ENCODE data around the gene RNF222. TPM values are rescaled to one million over a fixed set of nuclear protein-coding genes. Genes with fewer than 3 reads are reported as not detected.

Gene RNF222
- polyA plus RNA-seq, 1 donor (not counting 4 experiments of a cell fraction or from before 2014, with no cell fraction given): 0.18 TPM

DNA sequence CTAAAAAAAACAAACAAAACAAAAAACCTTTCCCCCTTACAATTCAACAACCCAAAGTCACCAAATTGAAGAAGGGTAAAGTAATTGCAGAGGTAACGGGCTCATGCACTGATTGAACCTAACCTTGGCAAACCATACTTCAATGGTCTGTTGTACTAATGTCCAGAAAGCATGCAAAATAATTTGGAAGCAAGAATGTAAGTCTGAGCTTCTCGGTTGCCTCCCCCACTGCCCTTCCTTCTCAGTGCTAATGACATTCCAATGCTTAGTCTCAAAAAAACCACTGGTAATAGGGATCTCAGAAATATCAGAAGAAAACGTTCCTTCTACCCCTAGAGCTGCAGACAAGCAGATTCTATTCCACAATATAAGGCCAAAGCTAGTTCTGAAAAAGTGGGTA is 36.9 kb downstream of the RNF222 start:
- H3K9ac ChIP-seq (ENCODE audit: control insufficient read depth, extremely low read depth, insufficient read depth, low read length): no peak overlapping the region
- DNase-seq (ENCODE audit: low read depth, low spot score): no peak

DNA sequence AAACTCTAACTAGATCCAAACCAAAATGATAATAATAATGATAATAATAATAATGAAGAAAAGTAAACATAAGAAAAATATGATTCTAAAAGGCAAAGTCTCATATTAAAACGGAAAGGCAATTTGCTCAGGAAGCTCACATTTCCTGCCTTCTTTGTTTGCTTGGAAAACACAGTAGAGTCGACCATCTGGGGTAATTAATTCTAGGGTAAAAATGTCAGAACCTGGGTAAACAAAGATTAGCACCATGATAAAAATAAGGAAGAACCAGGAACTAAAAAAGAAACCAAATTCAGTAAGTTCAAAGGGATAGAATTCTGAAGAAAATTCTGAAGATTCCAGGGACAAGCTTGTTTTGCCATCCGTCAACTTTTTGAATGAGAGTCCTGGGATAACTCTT is 37.4 kb downstream of the RNF222 start:
- Histone ChIP-seq H3K27ac (ENCODE audit: control insufficient read depth, insufficient read depth, low read length) (no peak overlapping the region), H3K9me3 (ENCODE audit: control insufficient read depth, low read depth, low read length) (no peaks in the 10 kb centered on the region), H3K4me1 (ENCODE audit: control insufficient read depth, extremely low read depth, insufficient read depth, low read length) (no peaks in the 10 kb centered on the region), H3K4me3 (ENCODE audit: control insufficient read depth in 2 of 3, extremely low read depth in 1 of 3, insufficient read depth in 2 of 3, low read depth in 1 of 3, low read length in 3 of 3) (no peak overlapping the region), H3K9me1 (ENCODE audit: control insufficient read depth, extremely low read depth, insufficient read depth, low read length) (no peaks in the 10 kb centered on the region), H4K20me1 (ENCODE audit: control insufficient read depth, extremely low read depth, insufficient read depth, low read length) (no peaks in the 10 kb centered on the region), H3K79me2 (ENCODE audit: control insufficient read depth, insufficient read depth, low read length) (no peaks in the 10 kb centered on the region), H3K4me2 (ENCODE audit: control insufficient read depth, extremely low read depth, insufficient read depth, low read depth, low read length) (no peak overlapping the region), H3K9ac (ENCODE audit: control insufficient read depth, extremely low read depth, insufficient read depth, low read length) (no peak overlapping the region), H2AFZ (ENCODE audit: control insufficient read depth, low read length) (no peak overlapping the region), H3K36me3 (ENCODE audit: control insufficient read depth in 2 of 2, extremely low read depth in 1 of 2, insufficient read depth in 2 of 2, low read length in 2 of 2) (no peaks in the 10 kb centered on the region), H3K27me3 (ENCODE audit: control insufficient read depth, extremely low read depth, insufficient read depth, low read length) (no peaks in the 10 kb centered on the region)
- TF ChIP-seq, protein P1, sequence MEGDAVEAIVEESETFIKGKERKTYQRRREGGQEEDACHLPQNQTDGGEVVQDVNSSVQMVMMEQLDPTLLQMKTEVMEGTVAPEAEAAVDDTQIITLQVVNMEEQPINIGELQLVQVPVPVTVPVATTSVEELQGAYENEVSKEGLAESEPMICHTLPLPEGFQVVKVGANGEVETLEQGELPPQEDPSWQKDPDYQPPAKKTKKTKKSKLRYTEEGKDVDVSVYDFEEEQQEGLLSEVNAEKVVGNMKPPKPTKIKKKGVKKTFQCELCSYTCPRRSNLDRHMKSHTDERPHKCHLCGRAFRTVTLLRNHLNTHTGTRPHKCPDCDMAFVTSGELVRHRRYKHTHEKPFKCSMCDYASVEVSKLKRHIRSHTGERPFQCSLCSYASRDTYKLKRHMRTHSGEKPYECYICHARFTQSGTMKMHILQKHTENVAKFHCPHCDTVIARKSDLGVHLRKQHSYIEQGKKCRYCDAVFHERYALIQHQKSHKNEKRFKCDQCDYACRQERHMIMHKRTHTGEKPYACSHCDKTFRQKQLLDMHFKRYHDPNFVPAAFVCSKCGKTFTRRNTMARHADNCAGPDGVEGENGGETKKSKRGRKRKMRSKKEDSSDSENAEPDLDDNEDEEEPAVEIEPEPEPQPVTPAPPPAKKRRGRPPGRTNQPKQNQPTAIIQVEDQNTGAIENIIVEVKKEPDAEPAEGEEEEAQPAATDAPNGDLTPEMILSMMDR (optimal IDR thresholded peaks at IDR 0.05 in 1 of 3, IDR thresholded peaks at IDR 0.05 in 1 of 3, conservative IDR thresholded peaks at IDR 0.05 in 1 of 3; ENCODE audit: extremely low read depth in 1 of 3, insufficient read depth in 2 of 3, low read length in 3 of 3): no peak
- no peak for TF ChIP-seq EZH2 (IDR thresholded peaks at IDR 0.05; ENCODE audit: low read length)
- no peak for FAIRE-seq
- dilution Hi-C loops (cut with MboI; ENCODE audit: extremely low pct_ligation_motif_present, low sequenced_read_pairs): no loop called here
- DNase-seq (ENCODE audit: low read depth, low spot score): no peak

More for the DNA sequence above, 36.9 kb downstream of the RNF222 start:
- no peak for TF ChIP-seq EZH2 (IDR thresholded peaks at IDR 0.05; ENCODE audit: low read length)
- TF ChIP-seq, protein P1 (optimal IDR thresholded peaks at IDR 0.05 in 1 of 3, IDR thresholded peaks at IDR 0.05 in 1 of 3, conservative IDR thresholded peaks at IDR 0.05 in 1 of 3; ENCODE audit: extremely low read depth in 1 of 3, insufficient read depth in 2 of 3, low read length in 3 of 3): no peak
- Histone ChIP-seq H3K36me3 (ENCODE audit: control insufficient read depth in 2 of 2, extremely low read depth in 1 of 2, insufficient read depth in 2 of 2, low read length in 2 of 2) (no peaks in the 10 kb centered on the region), H3K4me1 (ENCODE audit: control insufficient read depth, extremely low read depth, insufficient read depth, low read length) (no peaks in the 10 kb centered on the region), H4K20me1 (ENCODE audit: control insufficient read depth, extremely low read depth, insufficient read depth, low read length) (no peaks in the 10 kb centered on the region), H3K4me2 (ENCODE audit: control insufficient read depth, extremely low read depth, insufficient read depth, low read depth, low read length) (no peak overlapping the region), H3K27ac (ENCODE audit: control insufficient read depth, insufficient read depth, low read length) (no peak overlapping the region), H3K9me3 (ENCODE audit: control insufficient read depth, low read depth, low read length) (no peaks in the 10 kb centered on the region), H3K4me3 (ENCODE audit: control insufficient read depth in 2 of 3, extremely low read depth in 1 of 3, insufficient read depth in 2 of 3, low read depth in 1 of 3, low read length in 3 of 3) (no peak overlapping the region), H2AFZ (ENCODE audit: control insufficient read depth, low read length) (no peak overlapping the region), H3K27me3 (ENCODE audit: control insufficient read depth, extremely low read depth, insufficient read depth, low read length) (no peaks in the 10 kb centered on the region), H3K9me1 (ENCODE audit: control insufficient read depth, extremely low read depth, insufficient read depth, low read length) (no peaks in the 10 kb centered on the region), H3K79me2 (ENCODE audit: control insufficient read depth, insufficient read depth, low read length) (no peaks in the 10 kb centered on the region)
- dilution Hi-C loops (cut with MboI; ENCODE audit: extremely low pct_ligation_motif_present, low sequenced_read_pairs): no loop called here
- no peak for FAIRE-seq
